ENCODE measurements around the gene FOXA1. TPM values are rescaled to one million over a fixed set of nuclear protein-coding genes. Genes with fewer than 3 reads are reported as not detected.

The FOXA1 gene
- total and polyA plus RNA-seq, 2 of the 4 experiments (the other 2 are of a cell fraction): 0.18 to 0.31 TPM

DNA sequence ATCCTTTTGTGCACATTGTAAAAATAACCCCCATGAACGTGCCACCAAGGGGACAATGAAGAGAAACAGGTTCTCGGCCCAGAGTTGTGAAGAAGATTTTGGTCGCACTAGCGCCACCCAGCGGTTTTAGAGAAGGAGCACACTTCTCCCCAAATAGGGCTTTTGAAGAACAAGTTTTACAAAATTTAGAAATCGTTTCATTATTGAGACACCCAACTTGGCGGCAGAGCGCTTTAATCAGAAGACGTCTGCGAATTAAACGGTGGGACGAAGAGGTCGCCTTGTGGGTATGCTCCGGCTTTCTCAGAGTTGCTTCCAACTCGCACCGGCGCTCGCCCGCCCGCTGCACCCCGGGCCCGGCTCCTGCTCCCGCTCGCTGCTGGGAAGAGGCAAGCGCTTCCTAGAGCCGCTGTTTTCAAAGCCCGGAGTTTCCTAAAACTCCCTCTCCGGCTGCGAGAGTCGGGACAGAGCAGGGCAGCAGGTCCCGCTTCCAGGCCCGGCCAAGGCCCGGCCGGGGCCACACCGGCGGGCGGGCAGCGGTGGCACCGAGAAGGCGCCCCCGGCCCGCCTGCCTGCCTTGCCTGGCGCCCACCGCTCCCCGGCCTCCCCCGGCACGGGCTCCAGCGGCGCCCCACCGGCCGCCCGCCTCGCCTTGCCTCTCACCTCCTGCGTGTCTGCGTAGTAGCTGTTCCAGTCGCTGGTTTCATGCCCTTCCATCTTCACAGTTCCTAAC is 645 bp downstream of the FOXA1 start:
- in situ Hi-C loops (cut with MboI; ENCODE audit: low sequenced_read_pairs) (no loop called here), dilution Hi-C loops (cut with HindIII; ENCODE audit: low sequenced_read_pairs, unreplicated experiment) (no loop called here), intact Hi-C loops (cut with micrococcal nuclease) (loop anchor here (1.0 kb wide), 2 partner anchors 280 to 348 kb away; no protein-coding TSS in a partner anchor)
- no peak overlapping the region for H4K5ac ChIP-seq (ENCODE audit: low read depth, low read length)
- no peak overlapping the region for H2AK9ac ChIP-seq (replicated peaks; ENCODE audit: low read depth, low read length, poor library complexity)
- peaks cover 3% of the 10 kb centered on the region; the same call in 1 of the 2 replicates for H3K4me1 ChIP-seq (ENCODE audit: control insufficient read depth, insufficient read depth, low read length)
- WGBS, 2 experiments (ENCODE audit: extremely low coverage in 2 of 2, insufficient read length in 1 of 2): 1% methylated on average over 27 of the region's 56 CpGs; no CpG with 5 or more reads in 1 of the 2 experiments
- TF ChIP-seq, protein P1, sequence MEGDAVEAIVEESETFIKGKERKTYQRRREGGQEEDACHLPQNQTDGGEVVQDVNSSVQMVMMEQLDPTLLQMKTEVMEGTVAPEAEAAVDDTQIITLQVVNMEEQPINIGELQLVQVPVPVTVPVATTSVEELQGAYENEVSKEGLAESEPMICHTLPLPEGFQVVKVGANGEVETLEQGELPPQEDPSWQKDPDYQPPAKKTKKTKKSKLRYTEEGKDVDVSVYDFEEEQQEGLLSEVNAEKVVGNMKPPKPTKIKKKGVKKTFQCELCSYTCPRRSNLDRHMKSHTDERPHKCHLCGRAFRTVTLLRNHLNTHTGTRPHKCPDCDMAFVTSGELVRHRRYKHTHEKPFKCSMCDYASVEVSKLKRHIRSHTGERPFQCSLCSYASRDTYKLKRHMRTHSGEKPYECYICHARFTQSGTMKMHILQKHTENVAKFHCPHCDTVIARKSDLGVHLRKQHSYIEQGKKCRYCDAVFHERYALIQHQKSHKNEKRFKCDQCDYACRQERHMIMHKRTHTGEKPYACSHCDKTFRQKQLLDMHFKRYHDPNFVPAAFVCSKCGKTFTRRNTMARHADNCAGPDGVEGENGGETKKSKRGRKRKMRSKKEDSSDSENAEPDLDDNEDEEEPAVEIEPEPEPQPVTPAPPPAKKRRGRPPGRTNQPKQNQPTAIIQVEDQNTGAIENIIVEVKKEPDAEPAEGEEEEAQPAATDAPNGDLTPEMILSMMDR (conservative IDR thresholded peaks at IDR 0.05; ENCODE audit: low read depth, low read length): peak; percentile 81
- TF ChIP-seq RAD21 (IDR thresholded peaks at IDR 0.05; ENCODE audit: low read length): peak; percentile 64
- TF ChIP-seq SMC3 (IDR thresholded peaks at IDR 0.05; ENCODE audit: low read depth, low read length): peak; percentile 65
- TF ChIP-seq RFX5 (IDR thresholded peaks at IDR 0.05; ENCODE audit: low read depth, low read length): no peak
- TF ChIP-seq MAFK (IDR thresholded peaks at IDR 0.05; ENCODE audit: low read depth, low read length): no peak
- TF ChIP-seq BHLHE40 (IDR thresholded peaks at IDR 0.05; ENCODE audit: low read depth, low read length): peak; percentile 30
- TF ChIP-seq RCOR1 (IDR thresholded peaks at IDR 0.05; ENCODE audit: insufficient replicate concordance, low read length): no peak
- ChIA-PET POLR2A (ENCODE audit: unreplicated experiment) (interaction anchor here (0.6 kb wide), 1 partner anchor 134 kb away, joined by 4 read pairs; no protein-coding TSS in a partner anchor), CTCF (interaction anchor here (0.6 to 1.2 kb wide), 5 partner anchors 30 to 358 kb away, joined by 3 to 8 read pairs (median 3); no protein-coding TSS in a partner anchor)
- H2AK5ac ChIP-seq (ENCODE audit: low read depth, low read length): no peak overlapping the region
- H3K9me1 ChIP-seq (ENCODE audit: insufficient read depth, low read length): 0 out of 2 replicates have a peak, but pooled peaks cover 3% of the 10 kb centered on the region
- H2BK15ac ChIP-seq (ENCODE audit: low read depth, low read length): no peak overlapping the region
- no peaks in the 10 kb centered on the region for H4K20me1 ChIP-seq (ENCODE audit: insufficient read depth, low read length)
- peaks cover 18% of the 10 kb centered on the region for H3K9me3 ChIP-seq (ENCODE audit: control insufficient read depth, insufficient read depth, low read length)
- no TSS peak for BruUV-seq (replicated peaks)
- peak overlapping the region; percentile 77 for H3K4me2 ChIP-seq (ENCODE audit: low read depth, low read length)
- H2BK20ac ChIP-seq (ENCODE audit: low read depth, low read length): no peak overlapping the region
- ATAC-seq (ENCODE audit: low read depth): peak; percentile 74
- H4K8ac ChIP-seq (ENCODE audit: low read depth in 2 of 2, low read length in 2 of 2): no peak overlapping the region
- H3K9ac ChIP-seq (ENCODE audit: low read depth, low read length): no peak overlapping the region
- no peaks in the 10 kb centered on the region for H3K79me1 ChIP-seq (ENCODE audit: low read depth in 1 of 2, low read length in 2 of 2)
- peak; percentile 80 for DNase-seq
- no peak overlapping the region for H2BK120ac ChIP-seq (ENCODE audit: low read depth, low read length)
- no peak overlapping the region for H2BK5ac ChIP-seq (ENCODE audit: low read depth, low read length, poor library complexity, severe bottlenecking)
- H2AFZ ChIP-seq (replicated peaks; ENCODE audit: low read length, poor library complexity): peak overlapping the region; percentile 69
- no peak overlapping the region for H3K27ac ChIP-seq (ENCODE audit: insufficient read depth, low read length)
- H3K14ac ChIP-seq (replicated peaks; ENCODE audit: low read depth, low read length): no peak overlapping the region
- no peaks in the 10 kb centered on the region for H3K36me3 ChIP-seq (ENCODE audit: control insufficient read depth, insufficient read depth, low read length)
- H3K4me3 ChIP-seq (ENCODE audit: insufficient read depth, low read depth, low read length): peak overlapping the region; percentile 69
- H3K23ac ChIP-seq (ENCODE audit: low read depth, low read length): no peak overlapping the region
- no peak overlapping the region for H3K4ac ChIP-seq (ENCODE audit: low read depth, low read length)
- H3K27me3 ChIP-seq (ENCODE audit: control insufficient read depth, insufficient read depth, low read length): peaks cover 76% of the 10 kb centered on the region
- no peak overlapping the region for H3K56ac ChIP-seq (ENCODE audit: extremely low read depth, insufficient read depth, low read length)
- H4K91ac ChIP-seq (ENCODE audit: insufficient read depth, low read depth, low read length): no peak overlapping the region
- H3K18ac ChIP-seq (ENCODE audit: low read depth, low read length): no peak overlapping the region
